ENCODE data around the gene AOAH.
"Not testable (repeated sequence)": the region's sequence is repeated elsewhere in the genome, so short reads cannot be mapped to it uniquely, and the experiment has no call there.

AOAH gene

DNA sequence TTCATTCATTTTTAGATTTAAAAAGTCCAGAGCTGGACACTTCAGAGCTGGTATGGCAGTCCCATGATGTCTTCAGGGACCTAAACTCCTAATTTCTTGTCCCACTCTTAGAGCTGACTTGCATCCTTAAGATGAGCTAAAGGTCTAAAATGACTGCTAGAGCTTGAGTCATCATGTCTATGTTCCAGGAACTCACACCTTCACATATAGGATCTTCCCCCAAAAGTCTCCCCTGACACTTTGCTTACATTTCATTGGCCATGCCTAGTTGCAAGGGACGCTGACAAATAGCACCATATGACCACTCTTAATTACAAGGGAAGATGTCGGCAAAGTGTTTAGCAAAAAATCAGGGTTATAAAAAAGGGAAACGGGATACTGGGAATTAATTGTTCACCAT is 10.4 kb upstream of the AOAH start:
- H3K27me3 ChIP-seq (ENCODE audit: insufficient read depth, low read length), result no peaks in the 10 kb centered on the region
- no peaks in the 10 kb centered on the region for H3K36me3 ChIP-seq (ENCODE audit: insufficient read depth, low read depth, low read length)
- peaks cover 4% of the 10 kb centered on the region; the same call in 1 of the 2 replicates for H3K4me1 ChIP-seq (ENCODE audit: insufficient read depth, low read length)
- no peaks in the 10 kb centered on the region for H3K9me3 ChIP-seq (ENCODE audit: insufficient read depth, low read depth, low read length)
- no peak overlapping the region for H3K4me3 ChIP-seq (ENCODE audit: low read length)
- no peak overlapping the region for H3K9ac ChIP-seq (ENCODE audit: low read depth, low read length)
- no peak overlapping the region for H3K27ac ChIP-seq (ENCODE audit: low read length)

GRCh38 chr7:36733411-36733810 is 9.1 kb upstream of the AOAH start:
- no peak overlapping the region for H3K27ac ChIP-seq (ENCODE audit: low read length)
- no peak overlapping the region for H3K4me3 ChIP-seq (ENCODE audit: low read length)
- no peaks in the 10 kb centered on the region for H3K27me3 ChIP-seq (ENCODE audit: insufficient read depth, low read length)
- no peaks in the 10 kb centered on the region for H3K36me3 ChIP-seq (ENCODE audit: insufficient read depth, low read depth, low read length)
- no peaks in the 10 kb centered on the region for H3K9me3 ChIP-seq (ENCODE audit: insufficient read depth, low read depth, low read length)
- H3K4me1 ChIP-seq (ENCODE audit: insufficient read depth, low read length), result no peaks in the 10 kb centered on the region
- H3K9ac ChIP-seq (ENCODE audit: low read depth, low read length), result no peak overlapping the region

DNA sequence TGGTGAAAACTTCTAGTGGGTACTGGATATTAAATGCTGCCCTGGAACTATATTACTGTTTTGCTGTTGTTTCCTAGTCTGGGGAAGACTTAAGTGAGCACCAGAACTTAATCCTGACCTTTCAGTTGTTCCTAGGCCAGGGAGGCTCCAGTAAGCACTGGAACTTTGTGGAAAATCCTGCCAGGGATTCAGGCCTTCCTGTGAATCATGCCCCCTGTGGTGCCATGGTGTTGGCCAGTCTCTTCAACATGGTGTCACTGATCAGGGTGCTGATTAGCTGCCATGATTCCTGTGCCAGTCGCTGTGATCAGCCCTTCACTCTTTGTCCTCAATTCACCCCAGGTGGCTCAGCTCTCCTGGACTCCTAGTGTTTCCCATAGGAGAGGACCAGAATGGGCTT is 8.5 kb upstream of the AOAH start:
- Histone ChIP-seq H3K27ac (ENCODE audit: low read length) (no peak overlapping the region), H3K9me3 (ENCODE audit: insufficient read depth, low read depth, low read length) (no peaks in the 10 kb centered on the region), H3K4me3 (ENCODE audit: low read length) (no peak overlapping the region), H3K9ac (ENCODE audit: low read depth, low read length) (no peak overlapping the region), H3K36me3 (ENCODE audit: insufficient read depth, low read depth, low read length) (no peaks in the 10 kb centered on the region), H3K4me1 (ENCODE audit: insufficient read depth, low read length) (no peaks in the 10 kb centered on the region), H3K27me3 (ENCODE audit: insufficient read depth, low read length) (no peaks in the 10 kb centered on the region)

GRCh38 chr7:36730046-36730445 is 5.8 kb upstream of the AOAH start:
- no peak overlapping the region for H3K4me3 ChIP-seq (ENCODE audit: low read length)
- no peaks in the 10 kb centered on the region for H3K4me1 ChIP-seq (ENCODE audit: insufficient read depth, low read length)
- no peaks in the 10 kb centered on the region for H3K9me3 ChIP-seq (ENCODE audit: insufficient read depth, low read depth, low read length)
- H3K9ac ChIP-seq (ENCODE audit: low read depth, low read length), result no peak overlapping the region
- H3K36me3 ChIP-seq (ENCODE audit: insufficient read depth, low read depth, low read length), result no peaks in the 10 kb centered on the region
- H3K27ac ChIP-seq (ENCODE audit: low read length), result no peak overlapping the region
- H3K27me3 ChIP-seq (ENCODE audit: insufficient read depth, low read length), result no peaks in the 10 kb centered on the region

DNA sequence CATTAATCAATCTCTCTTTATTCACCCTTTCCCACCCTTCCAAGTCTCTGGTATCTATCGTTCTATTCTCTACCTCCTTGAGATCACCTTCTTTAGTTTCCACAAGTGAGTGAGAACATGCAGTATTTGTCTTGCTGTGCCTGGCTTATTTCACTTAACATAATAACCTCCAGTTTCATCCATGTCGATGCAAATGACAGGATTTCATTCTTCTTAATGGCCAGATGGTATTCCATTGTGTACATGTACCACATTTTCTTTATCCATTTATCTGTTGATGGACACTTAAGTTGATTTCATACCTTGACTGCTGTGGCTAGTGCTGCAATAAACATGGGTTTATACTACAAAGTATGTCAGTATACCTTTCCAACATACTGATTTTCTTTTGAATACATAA is 3.8 kb upstream of the AOAH start:
- no peak overlapping the region for H3K9ac ChIP-seq (ENCODE audit: low read depth, low read length)
- no peaks in the 10 kb centered on the region for H3K4me1 ChIP-seq (ENCODE audit: insufficient read depth, low read length)
- H3K36me3 ChIP-seq (ENCODE audit: insufficient read depth, low read depth, low read length), result no peaks in the 10 kb centered on the region
- no peak overlapping the region for H3K4me3 ChIP-seq (ENCODE audit: low read length)
- no peaks in the 10 kb centered on the region for H3K9me3 ChIP-seq (ENCODE audit: insufficient read depth, low read depth, low read length)
- no peaks in the 10 kb centered on the region for H3K27me3 ChIP-seq (ENCODE audit: insufficient read depth, low read length)
- no peak overlapping the region for H3K27ac ChIP-seq (ENCODE audit: low read length)

DNA sequence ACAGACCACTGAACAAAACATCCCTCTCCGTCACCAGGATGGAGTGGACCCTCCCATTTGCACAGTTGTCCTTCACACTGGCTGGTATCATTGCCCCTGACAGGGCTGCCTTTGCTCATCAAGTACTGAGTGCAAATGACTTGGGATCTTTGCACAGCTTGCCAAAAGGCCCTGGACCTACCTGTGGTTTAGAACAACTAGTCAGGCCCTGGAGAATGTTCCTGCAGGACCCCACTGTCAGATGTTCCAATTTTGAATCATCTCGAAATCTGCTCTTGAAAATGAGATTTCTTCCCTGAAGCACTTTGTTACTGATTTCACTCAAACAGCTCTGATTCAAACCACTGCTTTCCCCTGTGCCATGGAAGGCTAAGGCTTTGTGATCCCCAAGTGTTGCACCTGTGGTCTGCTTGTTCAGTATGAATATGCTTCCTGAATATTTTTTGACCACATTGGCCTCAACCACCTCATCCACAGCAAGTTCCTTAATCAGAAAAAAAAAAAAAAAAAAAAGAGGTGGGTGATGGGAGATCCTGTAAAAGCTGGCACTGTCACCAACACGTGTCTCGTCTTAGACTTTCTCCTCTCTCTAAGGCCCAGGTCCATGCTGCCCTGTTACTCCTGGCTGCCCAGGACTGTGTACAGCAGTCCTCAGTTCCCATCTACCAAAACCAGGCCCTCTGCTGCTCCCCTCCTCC is 2.7 kb upstream of the AOAH start:
- no peak overlapping the region for H3K9ac ChIP-seq (ENCODE audit: low read depth, low read length)
- no peaks in the 10 kb centered on the region for H3K9me3 ChIP-seq (ENCODE audit: insufficient read depth, low read depth, low read length)
- no peaks in the 10 kb centered on the region for H3K4me1 ChIP-seq (ENCODE audit: insufficient read depth, low read length)
- H3K36me3 ChIP-seq (ENCODE audit: insufficient read depth, low read depth, low read length), result no peaks in the 10 kb centered on the region
- H3K27ac ChIP-seq (ENCODE audit: low read length), result no peak overlapping the region
- no peaks in the 10 kb centered on the region for H3K27me3 ChIP-seq (ENCODE audit: insufficient read depth, low read length)
- no peak overlapping the region for H3K4me3 ChIP-seq (ENCODE audit: low read length)

DNA sequence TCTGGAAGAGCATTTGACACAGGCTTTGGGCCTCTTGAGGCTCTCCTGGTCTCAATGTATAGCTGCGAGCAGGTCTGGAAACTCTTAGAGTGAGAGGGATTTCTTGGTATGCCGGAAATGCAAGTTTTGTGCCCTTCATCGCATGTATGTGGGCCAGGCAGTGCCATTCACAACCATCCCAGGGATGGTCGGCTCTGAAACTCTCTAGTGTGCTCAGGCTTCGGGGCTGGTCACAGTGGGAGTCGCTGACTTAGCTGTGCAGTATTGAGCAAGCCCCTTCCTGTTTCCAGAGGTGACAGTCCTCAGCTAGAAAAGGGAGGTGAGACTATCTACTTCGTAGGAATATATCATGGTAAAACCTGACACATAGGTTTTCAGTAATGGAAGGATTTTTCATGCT is 2.0 kb upstream of the AOAH start:
- H3K4me3 ChIP-seq (ENCODE audit: low read length), result no peak overlapping the region
- no peak overlapping the region for H3K9ac ChIP-seq (ENCODE audit: low read depth, low read length)
- H3K4me1 ChIP-seq (ENCODE audit: insufficient read depth, low read length), result no peaks in the 10 kb centered on the region
- no peak overlapping the region for H3K27ac ChIP-seq (ENCODE audit: low read length)
- no peaks in the 10 kb centered on the region for H3K27me3 ChIP-seq (ENCODE audit: insufficient read depth, low read length)
- H3K9me3 ChIP-seq (ENCODE audit: insufficient read depth, low read depth, low read length), result no peaks in the 10 kb centered on the region
- H3K36me3 ChIP-seq (ENCODE audit: insufficient read depth, low read depth, low read length), result no peaks in the 10 kb centered on the region

DNA sequence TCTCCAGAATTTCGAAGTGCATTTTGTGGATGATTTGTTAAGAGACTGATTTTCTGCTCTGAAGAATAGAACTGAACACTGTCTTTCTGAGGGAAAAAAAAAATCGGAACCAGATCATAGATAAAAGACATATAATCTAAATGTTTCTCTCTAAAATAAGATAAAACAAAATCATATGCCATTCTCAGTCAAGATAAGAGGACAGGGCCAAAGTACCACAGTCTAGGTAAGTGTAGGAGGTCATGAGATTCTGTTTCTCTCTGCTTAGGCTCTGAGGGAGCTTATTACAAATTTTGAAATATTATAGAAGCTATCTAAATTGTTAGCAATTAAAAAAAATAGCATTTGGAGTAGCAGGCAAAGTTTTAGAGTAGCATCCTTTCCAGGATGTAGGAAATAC is 702 bp upstream of the AOAH start:
- H3K9me3 ChIP-seq (ENCODE audit: insufficient read depth, low read depth, low read length), result no peaks in the 10 kb centered on the region
- no peak overlapping the region for H3K9ac ChIP-seq (ENCODE audit: low read depth, low read length)
- no peaks in the 10 kb centered on the region for H3K36me3 ChIP-seq (ENCODE audit: insufficient read depth, low read depth, low read length)
- H3K4me3 ChIP-seq (ENCODE audit: low read length), result no peak overlapping the region
- H3K27me3 ChIP-seq (ENCODE audit: insufficient read depth, low read length), result no peaks in the 10 kb centered on the region
- H3K4me1 ChIP-seq (ENCODE audit: insufficient read depth, low read length), result no peaks in the 10 kb centered on the region
- H3K27ac ChIP-seq (ENCODE audit: low read length), result no peak overlapping the region

- Histone ChIP-seq H3K9me3 (ENCODE audit: insufficient read depth, low read depth, low read length) (no peaks in the 10 kb centered on the region), H3K4me1 (ENCODE audit: insufficient read depth, low read length) (no peaks in the 10 kb centered on the region), H3K27ac (ENCODE audit: low read length) (no peak overlapping the region), H3K9ac (ENCODE audit: low read depth, low read length) (no peak overlapping the region), H3K27me3 (ENCODE audit: insufficient read depth, low read length) (no peaks in the 10 kb centered on the region), H3K4me3 (ENCODE audit: low read length) (no peak overlapping the region), H3K36me3 (ENCODE audit: insufficient read depth, low read depth, low read length) (no peaks in the 10 kb centered on the region)
Observed at GRCh38 chr7:36723291-36723690, 1.0 kb downstream of the AOAH start.

GRCh38 chr7:36719083-36719632 is 5.1 kb downstream of the AOAH start:
- no peaks in the 10 kb centered on the region for H3K9me3 ChIP-seq (ENCODE audit: insufficient read depth, low read depth, low read length)
- H3K27ac ChIP-seq (ENCODE audit: low read length), result no peak overlapping the region
- no peak overlapping the region for H3K4me3 ChIP-seq (ENCODE audit: low read length)
- H3K36me3 ChIP-seq (ENCODE audit: insufficient read depth, low read depth, low read length), result no peaks in the 10 kb centered on the region
- no peaks in the 10 kb centered on the region for H3K27me3 ChIP-seq (ENCODE audit: insufficient read depth, low read length)
- no peaks in the 10 kb centered on the region for H3K4me1 ChIP-seq (ENCODE audit: insufficient read depth, low read length)
- no peak overlapping the region for H3K9ac ChIP-seq (ENCODE audit: low read depth, low read length)

DNA sequence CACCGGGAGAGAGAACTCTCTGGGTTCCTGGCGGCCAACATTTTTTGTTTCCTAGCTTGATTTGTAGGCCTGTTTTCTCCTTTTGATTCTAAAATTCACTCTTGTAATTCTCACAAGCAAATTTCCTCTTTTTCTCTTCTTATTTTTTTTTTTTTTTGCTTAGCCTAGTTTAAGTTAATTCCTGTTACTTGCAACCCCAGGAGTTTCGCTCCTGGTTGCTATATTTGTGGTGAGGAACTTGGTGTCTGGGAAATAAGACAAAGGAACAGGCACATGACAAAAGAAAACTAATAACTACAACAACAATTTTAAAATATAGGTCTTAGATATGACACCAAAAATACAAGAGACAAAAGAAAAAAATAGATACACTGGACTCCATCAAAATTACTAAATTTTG is 6.7 kb downstream of the AOAH start:
- Histone ChIP-seq H3K9ac (ENCODE audit: low read depth, low read length) (no peak overlapping the region), H3K27me3 (ENCODE audit: insufficient read depth, low read length) (no peaks in the 10 kb centered on the region), H3K4me1 (ENCODE audit: insufficient read depth, low read length) (no peaks in the 10 kb centered on the region), H3K4me3 (ENCODE audit: low read length) (no peak overlapping the region), H3K27ac (ENCODE audit: low read length) (no peak overlapping the region), H3K36me3 (ENCODE audit: insufficient read depth, low read depth, low read length) (no peaks in the 10 kb centered on the region), H3K9me3 (ENCODE audit: insufficient read depth, low read depth, low read length) (no peaks in the 10 kb centered on the region)

DNA sequence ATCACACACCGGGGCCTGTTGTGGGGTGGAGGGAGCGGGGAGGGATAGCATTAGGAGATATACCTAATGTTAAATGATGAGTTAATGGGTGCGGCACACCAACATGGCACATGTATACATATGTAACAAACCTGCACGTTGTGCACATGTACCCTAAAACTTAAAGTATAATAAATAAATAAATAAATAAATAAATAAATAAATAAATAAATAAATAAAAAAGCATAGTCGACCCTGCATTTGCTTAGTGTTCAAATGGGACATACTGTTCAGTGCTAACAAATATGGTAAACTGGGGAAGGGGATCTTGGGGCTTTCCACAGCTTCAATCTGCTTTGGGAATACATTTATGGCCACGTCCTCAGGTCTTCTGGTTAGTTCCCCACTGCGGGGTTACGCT is 7.5 kb downstream of the AOAH start:
- H3K9ac ChIP-seq (ENCODE audit: low read depth, low read length); H3K27ac ChIP-seq (ENCODE audit: low read length); H3K27me3 ChIP-seq (ENCODE audit: insufficient read depth, low read length); H3K4me3 ChIP-seq (ENCODE audit: low read length); H3K4me1 ChIP-seq (ENCODE audit: insufficient read depth, low read length); H3K9me3 ChIP-seq (ENCODE audit: insufficient read depth, low read depth, low read length); H3K36me3 ChIP-seq (ENCODE audit: insufficient read depth, low read depth, low read length): not testable (repeated sequence)

Data from iPS-20b (cell line).